Measurements from ENCODE around the gene RHEB. TPM values are rescaled to one million over a fixed set of nuclear protein-coding genes. Genes with fewer than 3 reads are reported as not detected.

The RHEB gene
- total RNA-seq, 1 experiment from 2014 or later = 114 TPM

DNA sequence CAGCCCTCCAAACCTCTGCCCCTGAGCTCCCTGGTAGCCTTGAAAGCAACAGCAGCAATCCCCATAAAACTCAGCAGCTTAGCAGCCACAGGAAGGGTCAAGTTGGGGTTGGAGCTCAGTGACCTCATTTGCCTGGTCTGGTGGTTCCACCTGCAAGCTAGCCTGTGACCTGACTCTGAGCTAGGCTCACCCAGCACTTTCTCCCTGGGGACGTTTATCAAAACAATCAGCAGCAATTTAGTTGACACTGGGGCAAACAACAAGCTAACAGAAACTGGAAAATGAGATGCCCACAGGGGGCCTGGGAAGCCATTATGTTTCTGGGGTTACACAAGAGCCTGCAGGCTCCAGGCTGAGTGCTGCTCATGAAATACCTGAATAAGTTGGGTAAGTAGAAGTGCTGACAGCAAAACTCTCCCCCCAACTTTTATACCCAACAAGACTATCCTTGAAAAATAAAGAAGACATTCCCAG is 57.4 kb downstream of the RHEB start:
- H3K56ac ChIP-seq (ENCODE audit: insufficient read length, low read depth, low read length) = no peak overlapping the region
- no peaks in the 10 kb centered on the region for H3K23me2 ChIP-seq (ENCODE audit: insufficient read length, low read depth, low read length, poor library complexity, severe bottlenecking)
- H3K27me3 Mint-ChIP-seq (ENCODE audit: low read depth) = peaks cover 3% of the 10 kb centered on the region; the same call in 1 of the 2 replicates
- no peak overlapping the region for H3K4me3 Mint-ChIP-seq
- no peak overlapping the region for H2AK5ac ChIP-seq (ENCODE audit: insufficient read length, low read length)
- no peak overlapping the region for H3K4ac ChIP-seq (ENCODE audit: low read depth, low read length)
- H4K91ac ChIP-seq (ENCODE audit: insufficient read length, low read depth, low read length) = no peak overlapping the region
- H3K4me1 Mint-ChIP-seq = peaks cover 42 to 47% of the 10 kb centered on the region in 2 experiments
- H3K27ac ChIP-seq (ENCODE audit: insufficient read length, low read depth, low read length) = no peak overlapping the region
- TF ChIP-seq CTCF (conservative IDR thresholded peaks at IDR 0.05) = no peak
- H3T11ph ChIP-seq (ENCODE audit: low read length) = no peak overlapping the region
- no peaks in the 10 kb centered on the region for H3K79me1 ChIP-seq (ENCODE audit: insufficient read depth, low read depth, low read length, poor library complexity, severe bottlenecking)
- H3K14ac ChIP-seq (ENCODE audit: insufficient read depth, low read length) = no peak overlapping the region
- no peak overlapping the region for H4K8ac ChIP-seq (replicated peaks; ENCODE audit: insufficient read length, low read depth, low read length)
- no peak for DNase-seq
- H3K23ac ChIP-seq (ENCODE audit: insufficient read length, low read depth, low read length) = no peak overlapping the region
- no peak overlapping the region for H2BK12ac ChIP-seq (ENCODE audit: insufficient read length, low read depth, low read length)
- H2BK20ac ChIP-seq (ENCODE audit: low read depth, low read length, poor library complexity, severe bottlenecking) = no peak overlapping the region
- no peaks in the 10 kb centered on the region for H3K27me3 ChIP-seq (ENCODE audit: insufficient read depth, low read length)
- no peak overlapping the region for H4K5ac ChIP-seq (ENCODE audit: insufficient read length, low read depth, low read length)
- no peak overlapping the region for H3K4me2 ChIP-seq (ENCODE audit: insufficient read depth, insufficient read length, low read length)
- H2BK5ac ChIP-seq (ENCODE audit: insufficient read length, low read length) = no peak overlapping the region
- peak overlapping the region in 1 of 3 experiments; percentile 19; a peak in 2 of 7 replicates for H3K27ac Mint-ChIP-seq
- no peak overlapping the region for H2BK15ac ChIP-seq (ENCODE audit: low read depth, low read length)
- H3K79me2 ChIP-seq (ENCODE audit: insufficient read depth, low read length) = no peaks in the 10 kb centered on the region
- no peaks in the 10 kb centered on the region for H3K9me3 ChIP-seq (ENCODE audit: control insufficient read depth, low read depth, low read length)
- no peaks in the 10 kb centered on the region; the same call in 1 of the 2 replicates for H3K4me1 ChIP-seq (ENCODE audit: insufficient read depth, low read length)
- WGBS (ENCODE audit: extremely low coverage, insufficient read length, low lambda C conversion rate) = no CpG with 5 or more reads among the region's 1 CpG
- H2BK120ac ChIP-seq (ENCODE audit: low read depth, low read length, poor library complexity, severe bottlenecking) = no peak overlapping the region
- H3K9me3 Mint-ChIP-seq = peaks cover 40% of the 10 kb centered on the region in 2 experiments
- no peak overlapping the region for H3K18ac ChIP-seq (ENCODE audit: insufficient read length, low read depth, low read length)
- H3K36me3 Mint-ChIP-seq (ENCODE audit: insufficient read depth in 1 of 3, low read depth in 3 of 3) = peaks cover 56 to 64% (median 56%) of the 10 kb centered on the region in 3 experiments
- no peak overlapping the region for H3K9ac ChIP-seq (ENCODE audit: extremely low read depth, insufficient read length, low read length)
- H2AFZ ChIP-seq (ENCODE audit: low read length) = no peak overlapping the region
- no peaks in the 10 kb centered on the region for H4K20me1 ChIP-seq (ENCODE audit: control insufficient read depth, insufficient read depth, insufficient read length)

Measured in H9 (cell line).